Measurements from ENCODE around the gene RAI14.

DNA sequence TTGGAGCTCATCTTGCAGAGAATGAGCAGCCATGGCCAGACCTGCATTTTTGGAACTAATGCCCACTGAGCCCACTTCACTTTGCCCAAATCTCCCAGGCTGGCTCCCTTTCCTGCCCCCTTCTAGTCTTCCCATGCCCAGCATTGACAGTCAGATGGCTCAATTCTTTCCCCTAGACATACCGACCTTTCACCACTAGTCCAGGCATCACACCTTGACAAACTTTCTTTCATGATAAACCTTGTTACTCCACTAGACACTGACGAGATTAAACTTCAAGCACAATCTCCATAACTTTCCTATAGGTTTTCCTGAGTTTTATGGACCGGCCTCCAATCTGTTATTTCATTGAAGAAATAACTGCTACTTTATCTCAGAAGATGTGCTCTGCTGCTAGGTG is 47.8 kb upstream of the RAI14 start:
- TF ChIP-seq CTCF (IDR thresholded peaks at IDR 0.05) (no peak), POLR2A (IDR thresholded peaks at IDR 0.05) (no peak)
